IMR-90 (cell line): ENCODE measurements around the gene PSMB4. TPM values are rescaled to one million over a fixed set of nuclear protein-coding genes. Genes with fewer than 3 reads are reported as not detected.

Source experiments
- ATAC-seq: fragments of 200-7000 bp; cut with Tn5 transposase; 2 replicates; pipeline ENCODE4 v1.9.1; 2020; ENCODE audit warnings: low read depth, mild to moderate bottlenecking, moderate library complexity
- BruUV-seq: library from RNA; stranded (reverse); fragments of 400-500 nt; replicated peaks from 2 replicates; lab custom pipeline; 2021; lab: Mats Ljungman, UMichigan
- CTCF ChIA-PET: fragments of 300-600 bp; formaldehyde crosslinking; extraction: SDS; loops from one replicate; lab custom pipeline; 2021; ENCODE audit warnings: antibody characterized with exemption; lab: Yijun Ruan, JAX
- POLR2A ChIA-PET: fragments of 300-600 bp; sonication (Branson Sonifier 250); formaldehyde crosslinking; loops from one replicate; lab custom pipeline; 2022; ENCODE audit warnings: antibody characterized with exemption; ENCODE audit not compliant: unreplicated experiment; lab: Charles Lee
- DNase-seq: peaks from one replicate; pipeline ENCODE4 v3.0.0; 2013
- H2AFZ ChIP-seq: replicated peaks from 2 replicates; pipeline ENCODE3; 2013; ENCODE audit warnings: low read length, mild to moderate bottlenecking; ENCODE audit not compliant: poor library complexity
- H2AK5ac ChIP-seq: 2 replicates; pipeline ENCODE4 v1.6.1; 2013; ENCODE audit warnings: low read depth, low read length, inconsistent platforms
- H2AK9ac ChIP-seq: replicated peaks from 2 replicates; pipeline ENCODE3; 2013; ENCODE audit warnings: mild to moderate bottlenecking, low read depth, low read length, moderate library complexity; ENCODE audit not compliant: poor library complexity
- H2BK120ac ChIP-seq: 2 replicates; pipeline ENCODE4 v1.6.1; 2013; ENCODE audit warnings: low read depth, low read length, inconsistent platforms
- H2BK15ac ChIP-seq: 3 replicates; pipeline ENCODE4 v1.6.1; 2013; ENCODE audit warnings: low read depth, low read length, inconsistent platforms
- H2BK20ac ChIP-seq: 2 replicates; pipeline ENCODE4 v1.6.1; 2013; ENCODE audit warnings: low read depth, mild to moderate bottlenecking, inconsistent platforms, low read length, moderate library complexity
- H2BK5ac ChIP-seq: 2 replicates; pipeline ENCODE4 v1.6.1; 2013; ENCODE audit warnings: mild to moderate bottlenecking, low read depth, low read length, inconsistent platforms; ENCODE audit not compliant: poor library complexity, severe bottlenecking
- H3K14ac ChIP-seq: replicated peaks from 2 replicates; pipeline ENCODE4 v1.6.1; 2013; ENCODE audit warnings: low read depth, low read length, inconsistent platforms
- H3K18ac ChIP-seq: 2 replicates; pipeline ENCODE4 v1.6.1; 2013; ENCODE audit warnings: low read depth, low read length, control low read depth
- H3K23ac ChIP-seq: 2 replicates; pipeline ENCODE4 v1.6.1; 2013; ENCODE audit warnings: low read depth, low read length, inconsistent platforms
- H3K27ac ChIP-seq: 2 replicates; pipeline ENCODE4 v1.5.1; 2013; ENCODE audit warnings: mild to moderate bottlenecking, control low read depth, low read length; ENCODE audit not compliant: insufficient read depth
- H3K27me3 ChIP-seq: 2 replicates; pipeline ENCODE4 v1.6.1; 2013; ENCODE audit warnings: low read length; ENCODE audit not compliant: control insufficient read depth, insufficient read depth
- H3K36me3 ChIP-seq: 2 replicates; pipeline ENCODE4 v1.6.1; 2013; ENCODE audit warnings: low read length, mixed read lengths; ENCODE audit not compliant: control insufficient read depth, insufficient read depth
- H3K4ac ChIP-seq: 2 replicates; pipeline ENCODE4 v1.6.1; 2013; ENCODE audit warnings: low read depth, low read length, inconsistent platforms
- H3K4me1 ChIP-seq: 2 replicates; pipeline ENCODE4 v1.6.1; 2013; ENCODE audit warnings: low read length, mixed read lengths; ENCODE audit not compliant: control insufficient read depth, insufficient read depth
- H3K4me2 ChIP-seq: 2 replicates; pipeline ENCODE4 v1.6.1; 2013; ENCODE audit warnings: low read depth, mild to moderate bottlenecking, control low read depth, low read length, moderate library complexity
- H3K4me3 ChIP-seq: 2 replicates; pipeline ENCODE4 v1.5.1; 2013; ENCODE audit warnings: low read depth, mild to moderate bottlenecking, control low read depth, low read length, moderate library complexity; ENCODE audit not compliant: insufficient read depth
- H3K56ac ChIP-seq: 2 replicates; pipeline ENCODE4 v1.6.1; 2013; ENCODE audit warnings: low read length, inconsistent platforms; ENCODE audit not compliant: insufficient read depth; ENCODE audit errors: extremely low read depth
- H3K79me1 ChIP-seq, 2 experiments: 2 replicates each; pipeline ENCODE4 v1.6.1; 2013; ENCODE audit warnings: low read length in 2 of 2, inconsistent platforms in 1 of 2, low read depth in 1 of 2
- H3K9ac ChIP-seq: 2 replicates; pipeline ENCODE4 v1.6.1; 2013; ENCODE audit warnings: low read depth, low read length, control low read depth
- H3K9me1 ChIP-seq: 2 replicates; pipeline ENCODE4 v1.6.1; 2013; ENCODE audit warnings: low read length, inconsistent platforms; ENCODE audit not compliant: insufficient read depth
- H3K9me3 ChIP-seq: 2 replicates; pipeline ENCODE4 v1.6.1; 2013; ENCODE audit warnings: low read length; ENCODE audit not compliant: control insufficient read depth, insufficient read depth
- H4K20me1 ChIP-seq: 2 replicates; pipeline ENCODE4 v1.6.1; 2013; ENCODE audit warnings: low read length, inconsistent platforms; ENCODE audit not compliant: insufficient read depth
- H4K5ac ChIP-seq: 2 replicates; pipeline ENCODE4 v1.6.1; 2013; ENCODE audit warnings: mild to moderate bottlenecking, low read depth, low read length, control low read depth
- H4K8ac ChIP-seq, 2 experiments: 2 replicates each; pipeline ENCODE4 v1.6.1; 2013; ENCODE audit warnings: low read depth in 2 of 2, low read length in 2 of 2, control low read depth in 1 of 2, inconsistent platforms in 1 of 2
- H4K91ac ChIP-seq: 2 replicates; pipeline ENCODE4 v1.6.1; 2013; ENCODE audit warnings: low read depth, low read length, inconsistent platforms; ENCODE audit not compliant: insufficient read depth
- CTCF ChIP-seq: conservative IDR thresholded peaks from 2 replicates; pipeline ENCODE4 v1.5.1; 2012; ENCODE audit warnings: mild to moderate bottlenecking, low read depth, low read length, improper control_type of control experiment
- ELK1 ChIP-seq: fragments of 150-350 bp; IDR thresholded peaks from 2 replicates; pipeline ENCODE4 v1.6.1; 2016; ENCODE audit warnings: low read depth, mild to moderate bottlenecking, low read length, moderate library complexity, borderline replicate concordance
- WGBS, 2 experiments: methylation state at CpG; one replicate each; pipeline versions ENCODE4 v1.1.5 to v1.1.7; 2013; ENCODE audit warnings: missing lambda C conversion rate in 2 of 2; ENCODE audit not compliant: insufficient read length in 1 of 2; ENCODE audit errors: extremely low coverage in 2 of 2; 5-methylcytosine and 5-hydroxymethylcytosine counted together
- dilution Hi-C: fragments of 300-500 bp; cut with HindIII; formaldehyde crosslinking; loops from one replicate; pipeline ENCODE4 v1.14.3; 2018; ENCODE audit warnings: low sequenced_read_pairs; ENCODE audit not compliant: unreplicated experiment
- in situ Hi-C: fragments of 300-500 bp; cut with MboI; formaldehyde crosslinking; loops from 3 replicates; pipeline ENCODE4 v1.14.3; 2019; ENCODE audit warnings: low sequenced_read_pairs, inconsistent platforms, mixed read lengths
- intact Hi-C: fragments of 100-400 bp; cut with micrococcal nuclease; formaldehyde crosslinking; loops from 2 replicates; pipeline ENCODE4 v1.10.0; 2022
- polyA plus RNA-seq, 3 experiments: library from polyadenylated mRNA; depleted of rRNA; stranded (reverse); fragments of >200 nt; gene quantifications; 2 replicates each; pipeline ENCODE4 v1.2.3, GENCODE V29; 2012; ENCODE audit warnings: low replicate concordance in 1 of 3
- total RNA-seq: library from RNA; depleted of rRNA; stranded (reverse); fragments of >200 nt; gene quantifications from 2 replicates; pipeline ENCODE4 v1.2.3, GENCODE V29; 2012

Gene PSMB4
- total and polyA plus RNA-seq, 2 of the 4 experiments (the other 2 are of a cell fraction) = 457 to 565 TPM

GRCh38 chr1:151384584-151384983, 14.8 kb upstream of the PSMB4 start:
- no peak overlapping the region for H3K14ac ChIP-seq
- H3K4me3 ChIP-seq = no peak overlapping the region
- ATAC-seq = no peak
- no peak overlapping the region for H4K8ac ChIP-seq
- no peaks in the 10 kb centered on the region; the same call in 1 of the 2 replicates for H3K27me3 ChIP-seq
- no peak overlapping the region for H3K23ac ChIP-seq
- no peak overlapping the region for H3K18ac ChIP-seq
- H3K9me1 ChIP-seq = no peaks in the 10 kb centered on the region
- DNase-seq = no peak
- WGBS, 2 experiments = 80% methylated on average over 1 of the region's 3 CpGs; no CpG with 5 or more reads in 1 of the 2 experiments
- no peak overlapping the region for H4K91ac ChIP-seq
- dilution Hi-C loops (no loop called here), intact Hi-C loops (no loop called here), in situ Hi-C loops (no loop called here)
- no peaks in the 10 kb centered on the region for H3K79me1 ChIP-seq
- H2BK5ac ChIP-seq = no peak overlapping the region
- H3K4me1 ChIP-seq = no peaks in the 10 kb centered on the region
- no peak overlapping the region for H3K56ac ChIP-seq
- no peak overlapping the region for H2AK5ac ChIP-seq
- no peak overlapping the region for H2BK120ac ChIP-seq
- TF ChIP-seq CTCF (no peak), ELK1 (no peak)
- H3K27ac ChIP-seq = no peak overlapping the region
- H3K9me3 ChIP-seq = no peaks in the 10 kb centered on the region
- no peak overlapping the region for H2BK15ac ChIP-seq
- H4K5ac ChIP-seq = no peak overlapping the region
- no peak overlapping the region for H3K9ac ChIP-seq
- H3K4me2 ChIP-seq = no peak overlapping the region
- ChIA-PET CTCF (no interaction called here), POLR2A (no interaction called here)
- no peak overlapping the region for H2AFZ ChIP-seq
- H2AK9ac ChIP-seq = no peak overlapping the region
- no TSS peak for BruUV-seq
- H3K4ac ChIP-seq = no peak overlapping the region
- H2BK20ac ChIP-seq = no peak overlapping the region
- no peaks in the 10 kb centered on the region for H4K20me1 ChIP-seq
- H3K36me3 ChIP-seq = no peaks in the 10 kb centered on the region
